ENCODE measurements around the gene IL17RA.

DNA sequence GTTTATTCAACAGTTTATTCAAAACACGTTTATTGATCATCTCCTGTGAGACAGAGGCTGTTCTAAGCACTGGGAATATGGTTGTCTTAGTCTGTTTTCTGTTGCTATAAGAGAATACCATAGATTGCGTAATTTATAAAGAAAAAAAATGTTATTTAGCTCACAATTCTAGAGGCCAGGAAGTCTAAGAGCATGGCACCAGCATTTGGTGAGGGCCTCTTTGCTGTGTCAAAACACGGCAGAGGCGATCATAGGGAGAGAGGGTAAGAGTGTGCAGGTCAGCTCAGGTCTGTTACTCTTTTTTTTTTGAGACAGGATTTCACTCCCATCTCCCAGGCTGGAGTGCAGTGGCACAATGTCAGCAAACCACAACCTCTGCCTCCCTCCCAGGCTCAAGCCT is 5.2 kb upstream of the IL17RA start:
- TF ChIP-seq, protein P1, sequence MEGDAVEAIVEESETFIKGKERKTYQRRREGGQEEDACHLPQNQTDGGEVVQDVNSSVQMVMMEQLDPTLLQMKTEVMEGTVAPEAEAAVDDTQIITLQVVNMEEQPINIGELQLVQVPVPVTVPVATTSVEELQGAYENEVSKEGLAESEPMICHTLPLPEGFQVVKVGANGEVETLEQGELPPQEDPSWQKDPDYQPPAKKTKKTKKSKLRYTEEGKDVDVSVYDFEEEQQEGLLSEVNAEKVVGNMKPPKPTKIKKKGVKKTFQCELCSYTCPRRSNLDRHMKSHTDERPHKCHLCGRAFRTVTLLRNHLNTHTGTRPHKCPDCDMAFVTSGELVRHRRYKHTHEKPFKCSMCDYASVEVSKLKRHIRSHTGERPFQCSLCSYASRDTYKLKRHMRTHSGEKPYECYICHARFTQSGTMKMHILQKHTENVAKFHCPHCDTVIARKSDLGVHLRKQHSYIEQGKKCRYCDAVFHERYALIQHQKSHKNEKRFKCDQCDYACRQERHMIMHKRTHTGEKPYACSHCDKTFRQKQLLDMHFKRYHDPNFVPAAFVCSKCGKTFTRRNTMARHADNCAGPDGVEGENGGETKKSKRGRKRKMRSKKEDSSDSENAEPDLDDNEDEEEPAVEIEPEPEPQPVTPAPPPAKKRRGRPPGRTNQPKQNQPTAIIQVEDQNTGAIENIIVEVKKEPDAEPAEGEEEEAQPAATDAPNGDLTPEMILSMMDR (conservative IDR thresholded peaks at IDR 0.05; ENCODE audit: low read depth, low read length) = no peak
- TF ChIP-seq CEBPB (IDR thresholded peaks at IDR 0.05; ENCODE audit: low read depth, low read length) (peak; percentile 96), FOS (IDR thresholded peaks at IDR 0.05; ENCODE audit: low read depth, low read length) (no peak), BHLHE40 (IDR thresholded peaks at IDR 0.05; ENCODE audit: low read depth, low read length) (no peak), POLR2A (IDR thresholded peaks at IDR 0.05; ENCODE audit: low read depth, low read length) (no peak), NFE2L2 (IDR thresholded peaks at IDR 0.05; ENCODE audit: low read depth, low read length) (no peak)
